ENCODE measurements around the gene UMAD1.

The UMAD1 gene

DNA sequence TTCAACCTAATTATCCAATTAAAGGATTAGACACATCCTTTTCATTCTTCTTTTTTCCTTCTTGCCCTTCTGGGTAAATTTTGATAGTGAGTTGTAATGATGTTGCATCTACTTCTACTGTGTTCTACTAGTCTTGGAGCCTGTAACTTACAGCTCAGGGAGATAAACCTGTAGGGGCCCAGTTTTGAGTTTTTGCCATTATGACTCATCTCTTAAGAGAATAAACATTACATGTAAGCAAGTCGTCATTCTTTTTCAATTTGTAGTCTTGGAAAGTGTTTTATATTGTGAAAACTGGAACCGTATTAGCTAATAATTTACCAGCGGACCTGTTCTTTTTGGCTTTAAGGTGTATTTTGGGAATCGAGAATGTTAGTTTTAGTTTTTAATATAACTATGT lies 167.6 kb downstream of the UMAD1 start:
- TF ChIP-seq, protein P1, sequence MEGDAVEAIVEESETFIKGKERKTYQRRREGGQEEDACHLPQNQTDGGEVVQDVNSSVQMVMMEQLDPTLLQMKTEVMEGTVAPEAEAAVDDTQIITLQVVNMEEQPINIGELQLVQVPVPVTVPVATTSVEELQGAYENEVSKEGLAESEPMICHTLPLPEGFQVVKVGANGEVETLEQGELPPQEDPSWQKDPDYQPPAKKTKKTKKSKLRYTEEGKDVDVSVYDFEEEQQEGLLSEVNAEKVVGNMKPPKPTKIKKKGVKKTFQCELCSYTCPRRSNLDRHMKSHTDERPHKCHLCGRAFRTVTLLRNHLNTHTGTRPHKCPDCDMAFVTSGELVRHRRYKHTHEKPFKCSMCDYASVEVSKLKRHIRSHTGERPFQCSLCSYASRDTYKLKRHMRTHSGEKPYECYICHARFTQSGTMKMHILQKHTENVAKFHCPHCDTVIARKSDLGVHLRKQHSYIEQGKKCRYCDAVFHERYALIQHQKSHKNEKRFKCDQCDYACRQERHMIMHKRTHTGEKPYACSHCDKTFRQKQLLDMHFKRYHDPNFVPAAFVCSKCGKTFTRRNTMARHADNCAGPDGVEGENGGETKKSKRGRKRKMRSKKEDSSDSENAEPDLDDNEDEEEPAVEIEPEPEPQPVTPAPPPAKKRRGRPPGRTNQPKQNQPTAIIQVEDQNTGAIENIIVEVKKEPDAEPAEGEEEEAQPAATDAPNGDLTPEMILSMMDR (IDR thresholded peaks at IDR 0.05; ENCODE audit: control extremely low read depth, extremely low read depth, low read depth, missing control alignments): no peak
- ChIA-PET CTCF (no interaction called here), POLR2A (no interaction called here)
- DNase-seq (ENCODE audit: extremely low spot score): no peak

GRCh38 chr7:7808626-7809025 lies 168.1 kb downstream of the UMAD1 start:
- ChIA-PET CTCF (interaction anchor here (1.0 kb wide), 1 partner anchor 9 kb away, joined by 3 read pairs; no protein-coding TSS in a partner anchor), POLR2A (no interaction called here)
- DNase-seq (ENCODE audit: extremely low spot score): no peak
- TF ChIP-seq, protein P1 (IDR thresholded peaks at IDR 0.05; ENCODE audit: control extremely low read depth, extremely low read depth, low read depth, missing control alignments): no peak

GRCh38 chr7:7810380-7810779 lies 169.8 kb downstream of the UMAD1 start:
- CTCF ChIA-PET: no interaction called here
- POLR2A ChIA-PET: no interaction called here
- TF ChIP-seq, protein P1 (IDR thresholded peaks at IDR 0.05; ENCODE audit: control extremely low read depth, extremely low read depth, low read depth, missing control alignments): no peak
- DNase-seq (ENCODE audit: extremely low spot score): no peak

- DNase-seq (ENCODE audit: extremely low spot score): no peak
- TF ChIP-seq, protein P1 (IDR thresholded peaks at IDR 0.05; ENCODE audit: control extremely low read depth, extremely low read depth, low read depth, missing control alignments): no peak
- ChIA-PET CTCF (no interaction called here), POLR2A (no interaction called here)
Observed at GRCh38 chr7:7810826-7811225, 170.3 kb downstream of the UMAD1 start.

GRCh38 chr7:7812112-7812511 lies 171.6 kb downstream of the UMAD1 start:
- POLR2A ChIA-PET: no interaction called here
- CTCF ChIA-PET: interaction anchor here (0.7 to 1.5 kb wide), 2 partner anchors 12 to 24 kb away, joined by 3 to 4 read pairs; no protein-coding TSS in a partner anchor
- TF ChIP-seq, protein P1 (IDR thresholded peaks at IDR 0.05; ENCODE audit: control extremely low read depth, extremely low read depth, low read depth, missing control alignments): no peak
- no peak for DNase-seq (ENCODE audit: extremely low spot score)

DNA sequence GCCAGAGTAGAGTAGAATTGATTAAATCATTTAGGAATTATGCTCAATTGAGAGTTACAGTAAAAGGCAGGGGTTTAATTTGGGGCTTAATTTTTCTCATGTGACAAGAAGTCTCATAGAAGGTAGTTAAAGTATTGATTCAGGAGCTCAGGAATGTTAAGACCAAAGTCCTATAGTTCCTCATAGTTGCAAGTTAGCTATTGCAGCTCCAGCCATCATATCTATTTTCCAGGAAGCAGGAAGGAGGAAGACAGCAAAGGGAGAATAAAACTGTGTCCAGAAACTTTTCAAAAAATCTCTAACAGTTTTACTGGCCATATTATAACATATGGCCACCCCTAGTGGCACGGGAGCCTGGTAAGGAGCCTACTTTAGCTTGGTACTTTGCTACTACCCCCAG lies 174.8 kb downstream of the UMAD1 start:
- TF ChIP-seq, protein P1 (IDR thresholded peaks at IDR 0.05; ENCODE audit: control extremely low read depth, extremely low read depth, low read depth, missing control alignments): no peak
- ChIA-PET POLR2A (no interaction called here), CTCF (interaction anchor here (1.6 kb wide), 1 partner anchor 12 kb away, joined by 3 read pairs; no protein-coding TSS in a partner anchor)
- DNase-seq (ENCODE audit: extremely low spot score): no peak
